HG02981 (cell line): ENCODE results near the gene GADL1.

Source experiments
- ATAC-seq: cut with Tn5 transposase; IDR thresholded peaks from one replicate; pipeline ENCODE4 v1.9.1; 2021; ENCODE audit warnings: mild to moderate bottlenecking, moderate library complexity; ENCODE audit not compliant: unreplicated experiment

The GADL1 gene

GRCh38 chr3:30761374-30761773 is 133.1 kb downstream of the GADL1 start:
- ATAC-seq = no peak

- no peak for ATAC-seq
Observed at GRCh38 chr3:30760737-30761136, 133.7 kb downstream of the GADL1 start.

GRCh38 chr3:30760040-30760695 is 134.3 kb downstream of the GADL1 start:
- ATAC-seq = no peak

GRCh38 chr3:30756218-30756617 is 138.2 kb downstream of the GADL1 start:
- no peak for ATAC-seq

GRCh38 chr3:30754426-30754825 is 140.0 kb downstream of the GADL1 start:
- ATAC-seq = no peak

GRCh38 chr3:30753766-30754165 is 140.7 kb downstream of the GADL1 start:
- no peak for ATAC-seq

GRCh38 chr3:30752970-30753369 is 141.5 kb downstream of the GADL1 start:
- no peak for ATAC-seq

- ATAC-seq = no peak
Observed at GRCh38 chr3:30752491-30752890, 142.0 kb downstream of the GADL1 start.

GRCh38 chr3:30751610-30752299 is 142.7 kb downstream of the GADL1 start:
- ATAC-seq = peak; percentile 59

GRCh38 chr3:30750967-30751366 is 143.5 kb downstream of the GADL1 start:
- ATAC-seq = no peak

GRCh38 chr3:30749230-30749629 is 145.2 kb downstream of the GADL1 start:
- ATAC-seq = no peak

- ATAC-seq = no peak
Observed at GRCh38 chr3:30747771-30748281, 146.6 kb downstream of the GADL1 start.

GRCh38 chr3:30743641-30744317 is 150.7 kb downstream of the GADL1 start:
- ATAC-seq = no peak

GRCh38 chr3:30742796-30743619 is 151.5 kb downstream of the GADL1 start:
- ATAC-seq = no peak

GRCh38 chr3:30741889-30742288 is 152.6 kb downstream of the GADL1 start:
- ATAC-seq = no peak

GRCh38 chr3:30738605-30739004 is 155.9 kb downstream of the GADL1 start:
- no peak for ATAC-seq

- no peak for ATAC-seq
Observed at GRCh38 chr3:30737743-30738499, 156.5 kb downstream of the GADL1 start.

- no peak for ATAC-seq
Observed at GRCh38 chr3:30733696-30734095, 160.8 kb downstream of the GADL1 start.

GRCh38 chr3:30733209-30733608 is 161.3 kb downstream of the GADL1 start:
- ATAC-seq = no peak

GRCh38 chr3:30730967-30731366 is 163.5 kb downstream of the GADL1 start:
- no peak for ATAC-seq
